ENCODE data around the gene C1QL1. TPM values are rescaled to one million over a fixed set of nuclear protein-coding genes. Genes with fewer than 3 reads are reported as not detected.

The C1QL1 gene
- total and polyA plus RNA-seq, 7 experiments from 2014 or later = 0.29 TPM; not detected in 6

GRCh38 chr17:44959821-44960531 is 8.1 kb downstream of the C1QL1 start:
- Mint-ChIP-seq H3K27me3 (peaks cover 41 to 81% (median 52%) of the 10 kb centered on the region in 5 donors), H3K27ac (no peak overlapping the region), H3K4me1 (peaks cover 0 to 13% (median 4%) of the 10 kb centered on the region in 7 donors), H3K4me3 (peak overlapping the region in 7 of 10 donors; percentile 39 to 75 (median 53)), H3K36me3 (peaks cover 0 to 2% (median 0%) of the 10 kb centered on the region in 5 donors), H3K9me3 (peaks cover 0 to 2% (median 0%) of the 10 kb centered on the region in 11 donors)
- ChIA-PET POLR2A (no interaction called here), CTCF (no interaction called here)
- intact Hi-C loops (cut with micrococcal nuclease) = no loop called here
- peak; percentile 24 for ATAC-seq
- no peak overlapping the region for H3K27ac ChIP-seq (ENCODE audit: low read depth, low read length)
- no peak overlapping the region for H3K4me3 ChIP-seq (ENCODE audit: low read length)
- no peaks in the 10 kb centered on the region for H3K9me3 ChIP-seq (ENCODE audit: control insufficient read depth in 2 of 3, low read length in 3 of 3)
- peaks cover 4 to 8% of the 10 kb centered on the region in 2 donors for H3K27me3 ChIP-seq (ENCODE audit: control insufficient read depth in 2 of 2, insufficient read depth in 2 of 2, low read length in 2 of 2)
- no peaks in the 10 kb centered on the region for H3K4me1 ChIP-seq (ENCODE audit: control insufficient read depth in 2 of 2, insufficient read depth in 2 of 2, low read length in 2 of 2)
- H3K36me3 ChIP-seq (ENCODE audit: control insufficient read depth in 2 of 3, insufficient read depth in 3 of 3, low read length in 3 of 3) = no peaks in the 10 kb centered on the region
- peak in 1 of 9 donors; percentile 41 for DNase-seq

DNA sequence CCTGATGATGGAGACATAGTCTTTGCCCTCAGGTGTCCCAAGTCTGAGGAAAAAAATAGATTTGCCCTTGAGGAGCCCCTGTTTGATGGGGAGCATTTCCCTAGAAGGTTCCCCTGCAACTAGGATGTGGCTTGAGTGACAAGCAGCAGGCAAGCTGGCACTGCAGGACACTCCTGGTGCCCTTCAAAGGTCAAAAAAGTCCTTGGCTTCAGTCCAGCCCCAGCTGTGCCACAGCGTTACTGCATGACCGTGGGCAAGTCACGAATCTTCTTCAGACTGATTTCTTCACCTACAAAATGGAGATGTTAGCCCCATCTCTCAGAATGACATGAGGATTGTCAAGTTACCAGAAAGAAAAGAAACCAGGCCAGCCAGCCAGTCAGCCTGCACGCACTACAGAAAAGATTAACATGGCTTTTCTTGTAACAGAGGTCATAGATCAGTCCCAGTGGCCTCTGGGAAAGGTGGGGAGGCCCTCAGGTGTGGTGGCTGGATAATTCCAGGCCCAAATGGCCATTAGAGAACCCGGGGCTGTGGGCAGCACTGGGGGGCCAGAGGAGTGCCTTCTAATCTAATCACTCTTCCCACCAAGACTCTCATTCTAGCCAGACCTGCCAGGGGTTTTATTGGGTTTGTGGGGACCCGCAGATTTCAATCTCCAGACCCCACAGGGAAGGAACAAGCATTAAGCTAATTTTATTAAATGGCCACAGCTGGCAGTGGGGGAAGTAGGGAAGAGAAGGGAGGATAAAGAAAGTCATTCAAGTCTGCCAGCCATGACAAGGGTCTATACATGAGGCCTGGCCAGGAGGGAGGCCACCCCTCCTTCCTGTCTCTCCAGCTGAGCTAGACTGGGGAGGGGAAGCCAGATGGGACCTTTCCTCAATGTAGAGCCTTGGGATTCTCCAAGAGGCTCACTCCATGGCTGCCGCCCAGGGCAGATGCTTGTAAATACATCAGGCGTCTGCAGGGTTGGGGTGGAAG is 10.8 kb downstream of the C1QL1 start:
- ChIA-PET POLR2A (no interaction called here), CTCF (interaction anchor here (2.0 kb wide), 1 partner anchor 65 kb away, joined by 5 read pairs; no protein-coding TSS in a partner anchor)
- H3K36me3 ChIP-seq (ENCODE audit: control insufficient read depth in 2 of 3, insufficient read depth in 3 of 3, low read length in 3 of 3) = no peaks in the 10 kb centered on the region
- no peaks in the 10 kb centered on the region for H3K4me1 ChIP-seq (ENCODE audit: control insufficient read depth in 2 of 2, insufficient read depth in 2 of 2, low read length in 2 of 2)
- DNase-seq (no peak), ATAC-seq (no peak)
- Mint-ChIP-seq H3K36me3 (no peaks in the 10 kb centered on the region), H3K9me3 (no peaks in the 10 kb centered on the region), H3K27me3 (peaks cover 21 to 60% (median 32%) of the 10 kb centered on the region in 5 donors), H3K27ac (no peak overlapping the region), H3K4me3 (no peak overlapping the region), H3K4me1 (peaks cover 0 to 9% (median 4%) of the 10 kb centered on the region in 7 donors)
- no peaks in the 10 kb centered on the region for H3K9me3 ChIP-seq (ENCODE audit: control insufficient read depth in 2 of 3, low read length in 3 of 3)
- peaks cover 0 to 5% of the 10 kb centered on the region in 2 donors for H3K27me3 ChIP-seq (ENCODE audit: control insufficient read depth in 2 of 2, insufficient read depth in 2 of 2, low read length in 2 of 2)
- H3K4me3 ChIP-seq (ENCODE audit: low read length) = no peak overlapping the region
- no peak overlapping the region for H3K27ac ChIP-seq (ENCODE audit: low read depth, low read length)
- intact Hi-C loops (cut with micrococcal nuclease) = no loop called here

GRCh38 chr17:44955674-44956425 is 12.3 kb downstream of the C1QL1 start:
- H3K27ac ChIP-seq (ENCODE audit: low read depth, low read length) = no peak overlapping the region
- ATAC-seq (no peak), DNase-seq (no peak)
- no peaks in the 10 kb centered on the region for H3K36me3 Mint-ChIP-seq
- no peak overlapping the region for H3K4me3 ChIP-seq (ENCODE audit: low read length)
- H3K27me3 Mint-ChIP-seq = peaks cover 18 to 53% (median 29%) of the 10 kb centered on the region in 5 donors
- no peaks in the 10 kb centered on the region for H3K9me3 Mint-ChIP-seq
- H3K27me3 ChIP-seq (ENCODE audit: control insufficient read depth in 2 of 2, insufficient read depth in 2 of 2, low read length in 2 of 2) = peaks cover 0 to 4% of the 10 kb centered on the region in 2 donors
- H3K4me3 Mint-ChIP-seq = no peak overlapping the region
- no peaks in the 10 kb centered on the region for H3K36me3 ChIP-seq (ENCODE audit: control insufficient read depth in 2 of 3, insufficient read depth in 3 of 3, low read length in 3 of 3)
- intact Hi-C loops (cut with micrococcal nuclease) = no loop called here
- H3K27ac Mint-ChIP-seq = no peak overlapping the region
- H3K4me1 ChIP-seq (ENCODE audit: control insufficient read depth in 2 of 2, insufficient read depth in 2 of 2, low read length in 2 of 2) = no peaks in the 10 kb centered on the region
- ChIA-PET CTCF (interaction anchor here (1.0 to 2.0 kb wide), 2 partner anchors 66 to 147 kb away, joined by 4 to 5 read pairs; no protein-coding TSS in a partner anchor), POLR2A (no interaction called here)
- H3K9me3 ChIP-seq (ENCODE audit: control insufficient read depth in 2 of 3, low read length in 3 of 3) = no peaks in the 10 kb centered on the region
- peaks cover 0 to 9% (median 4%) of the 10 kb centered on the region in 7 donors for H3K4me1 Mint-ChIP-seq

GRCh38 chr17:44952946-44953475 is 15.1 kb downstream of the C1QL1 start:
- ATAC-seq (no peak), DNase-seq (no peak)
- no peak overlapping the region for H3K27ac ChIP-seq (ENCODE audit: low read depth, low read length)
- no peaks in the 10 kb centered on the region for H3K36me3 Mint-ChIP-seq
- ChIA-PET CTCF (interaction anchor here (0.5 kb wide), 1 partner anchor 86 kb away, joined by 5 read pairs; no protein-coding TSS in a partner anchor), POLR2A (interaction anchor here (0.6 kb wide), 1 partner anchor 1643 kb away, joined by 5 read pairs; no protein-coding TSS in a partner anchor)
- no peak overlapping the region for H3K27ac Mint-ChIP-seq
- intact Hi-C loops (cut with micrococcal nuclease) = no loop called here
- peaks cover 4 to 5% of the 10 kb centered on the region in 2 donors for H3K4me1 ChIP-seq (ENCODE audit: control insufficient read depth in 2 of 2, insufficient read depth in 2 of 2, low read length in 2 of 2)
- no peaks in the 10 kb centered on the region for H3K36me3 ChIP-seq (ENCODE audit: control insufficient read depth in 2 of 3, insufficient read depth in 3 of 3, low read length in 3 of 3)
- H3K27me3 ChIP-seq (ENCODE audit: control insufficient read depth in 2 of 2, insufficient read depth in 2 of 2, low read length in 2 of 2) = no peaks in the 10 kb centered on the region
- no peaks in the 10 kb centered on the region for H3K9me3 ChIP-seq (ENCODE audit: control insufficient read depth in 2 of 3, low read length in 3 of 3)
- peaks cover 13 to 28% (median 17%) of the 10 kb centered on the region in 5 donors for H3K27me3 Mint-ChIP-seq
- no peak overlapping the region for H3K4me3 Mint-ChIP-seq
- no peak overlapping the region for H3K4me3 ChIP-seq (ENCODE audit: low read length)
- peaks cover 0 to 9% (median 0%) of the 10 kb centered on the region in 7 donors for H3K4me1 Mint-ChIP-seq
- no peaks in the 10 kb centered on the region for H3K9me3 Mint-ChIP-seq

GRCh38 chr17:44948315-44948795 is 19.7 kb downstream of the C1QL1 start:
- peak overlapping the region; percentile 86 to 98 (median 93) for H3K27ac Mint-ChIP-seq
- peaks cover 0 to 37% (median 5%) of the 10 kb centered on the region in 7 donors for H3K4me1 Mint-ChIP-seq
- H3K27me3 Mint-ChIP-seq = peaks cover 0 to 7% (median 0%) of the 10 kb centered on the region in 5 donors
- H3K27me3 ChIP-seq (ENCODE audit: control insufficient read depth in 2 of 2, insufficient read depth in 2 of 2, low read length in 2 of 2) = no peaks in the 10 kb centered on the region
- H3K4me1 ChIP-seq (ENCODE audit: control insufficient read depth in 2 of 2, insufficient read depth in 2 of 2, low read length in 2 of 2) = peaks cover 5 to 6% of the 10 kb centered on the region in 2 donors
- DNase-seq = no peak
- ChIA-PET POLR2A (interaction anchor here (1.2 kb wide), 1 partner anchor 102 kb away, joined by 3 read pairs; no protein-coding TSS in a partner anchor), CTCF (no interaction called here)
- H3K4me3 Mint-ChIP-seq = peak overlapping the region; percentile 85 to 98 (median 93)
- intact Hi-C loops (cut with micrococcal nuclease) = loop anchor here (5.0 kb wide), 2 partner anchors 171 to 446 kb away; partner anchors contain the start of gene GPATCH8 (in 1 of the 2)
- H3K9me3 Mint-ChIP-seq = no peaks in the 10 kb centered on the region
- no peak for ATAC-seq
- peak overlapping the region; percentile 69 for H3K27ac ChIP-seq (ENCODE audit: low read depth, low read length)
- H3K4me3 ChIP-seq (ENCODE audit: low read length) = peak overlapping the region; percentile 83
- H3K9me3 ChIP-seq (ENCODE audit: control insufficient read depth in 2 of 3, low read length in 3 of 3) = no peaks in the 10 kb centered on the region
- H3K36me3 ChIP-seq (ENCODE audit: control insufficient read depth in 2 of 3, insufficient read depth in 3 of 3, low read length in 3 of 3) = no peaks in the 10 kb centered on the region
- peaks cover 0 to 10% (median 0%) of the 10 kb centered on the region in 5 donors for H3K36me3 Mint-ChIP-seq

Measured in naive thymus-derived CD4-positive, alpha-beta T cell (primary cell).